SK-N-MC (cell line): Measurements from ENCODE around the gene MTCL1.

Experiments
- DNase-seq: peaks from one replicate; pipeline ENCODE4 v3.0.0-alpha.2; 2011; ENCODE audit warnings: low read depth, low spot score
- H3K27ac ChIP-seq: fragments of 200-600 bp; sonication (generic); 2 replicates; pipeline ENCODE4 v1.5.1; 2016; ENCODE audit warnings: mixed run types
- H3K36me3 ChIP-seq: fragments of 200-600 bp; sonication (generic); 2 replicates; pipeline ENCODE4 v1.6.1; 2017; ENCODE audit warnings: antibody characterized with exemption, low read length, mixed read lengths; ENCODE audit not compliant: insufficient read depth
- H3K4me3 ChIP-seq: fragments of 200-600 bp; sonication (generic); 2 replicates; pipeline ENCODE4 v1.5.1; 2016
- H3K9ac ChIP-seq: fragments of 200-600 bp; sonication (generic); 2 replicates; pipeline ENCODE4 v1.8.0; 2017; ENCODE audit warnings: mixed run types, mixed read lengths; ENCODE audit not compliant: insufficient read length
- H3K9me3 ChIP-seq: fragments of 200-600 bp; sonication (generic); 2 replicates; pipeline ENCODE4 v1.6.1; 2017; ENCODE audit warnings: low read depth, mild to moderate bottlenecking, antibody characterized with exemption, low read length, moderate library complexity, mixed read lengths
- EZH2 ChIP-seq: fragments of 200-600 bp; sonication (generic); IDR thresholded peaks from one replicate; pipeline ENCODE4 v1.6.1; 2017; ENCODE audit warnings: antibody characterized with exemption
- FOXP2 ChIP-seq: optimal IDR thresholded peaks from 2 replicates; pipeline ENCODE3; 2011; ENCODE audit warnings: mild to moderate bottlenecking, moderate library complexity; ENCODE audit not compliant: insufficient read depth; ENCODE audit errors: extremely low read length, control extremely low read depth
- POLR2AphosphoS5 ChIP-seq: IDR thresholded peaks from 2 replicates; pipeline ENCODE4 v1.6.1; 2012; ENCODE audit warnings: mild to moderate bottlenecking, low read depth, low read length, borderline replicate concordance

The MTCL1 gene

DNA sequence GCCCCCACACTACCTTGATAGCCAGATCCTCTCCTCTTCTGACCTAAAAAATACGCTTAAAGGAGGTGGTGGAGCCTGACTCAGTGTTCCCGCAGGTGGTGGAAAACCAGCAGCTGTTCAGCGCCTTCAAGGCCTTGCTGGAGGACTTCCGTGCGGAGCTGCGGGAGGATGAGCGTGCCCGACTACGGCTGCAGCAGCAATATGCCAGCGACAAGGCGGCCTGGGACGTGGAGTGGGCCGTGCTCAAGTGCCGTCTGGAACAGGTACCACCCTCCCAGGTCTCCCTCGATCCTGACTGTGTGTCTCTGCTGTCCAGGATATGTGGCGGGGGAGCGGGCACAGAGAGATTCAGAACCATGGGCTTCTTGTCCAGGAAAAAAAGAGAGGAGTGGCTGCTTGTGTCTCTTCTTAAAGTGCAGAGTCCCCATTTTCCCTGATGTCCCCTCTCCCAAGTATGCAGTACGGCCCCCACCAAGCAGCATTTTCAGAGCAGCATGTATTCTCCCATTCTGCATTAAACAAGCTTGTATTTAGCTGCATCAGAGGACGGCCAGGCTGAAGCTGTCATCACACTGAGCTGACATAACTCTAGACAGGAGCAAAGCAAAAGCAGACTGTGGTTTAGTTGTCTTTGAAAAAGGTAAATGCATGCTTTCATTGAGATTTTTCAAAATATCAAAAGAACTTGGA, 101.6 kb downstream of the MTCL1 start:
- Histone ChIP-seq H3K9me3 (no peaks in the 10 kb centered on the region), H3K36me3 (no peaks in the 10 kb centered on the region), H3K27ac (no peak overlapping the region), H3K4me3 (no peak overlapping the region), H3K9ac (no peak overlapping the region)
- DNase-seq, result no peak
- no peak for TF ChIP-seq EZH2
- TF ChIP-seq POLR2AphosphoS5, result no peak
- TF ChIP-seq FOXP2, result no peak

GRCh38 chr18:8807488-8807805, 102.1 kb downstream of the MTCL1 start:
- Histone ChIP-seq H3K9ac (no peak overlapping the region), H3K36me3 (no peaks in the 10 kb centered on the region), H3K9me3 (no peaks in the 10 kb centered on the region), H3K27ac (no peak overlapping the region), H3K4me3 (no peak overlapping the region)
- no peak for DNase-seq
- TF ChIP-seq FOXP2, result no peak
- TF ChIP-seq EZH2, result no peak
- TF ChIP-seq POLR2AphosphoS5, result no peak

DNA sequence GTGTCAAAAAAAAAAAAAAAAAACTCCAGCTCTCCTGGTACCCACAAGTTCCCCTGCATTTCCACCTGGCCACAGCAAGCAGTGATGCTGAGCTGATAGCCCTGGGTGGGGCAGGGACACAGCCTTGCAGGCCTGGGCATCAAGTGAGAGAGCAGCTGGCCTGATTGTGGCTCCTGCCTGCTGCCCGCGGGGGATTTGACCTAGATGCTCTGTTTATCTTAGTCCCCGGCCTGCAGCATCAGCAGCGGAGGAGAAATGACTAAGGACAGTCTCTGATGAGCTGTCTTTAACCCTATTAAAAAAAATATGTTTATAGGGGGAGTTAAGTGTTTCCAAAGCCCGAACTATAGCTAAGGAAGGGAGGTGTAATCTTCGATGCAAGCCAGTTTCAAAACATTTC, 102.6 kb downstream of the MTCL1 start:
- no peak for DNase-seq
- TF ChIP-seq FOXP2 (no peak), POLR2AphosphoS5 (no peak), EZH2 (no peak)
- no peak overlapping the region for H3K27ac ChIP-seq
- no peak overlapping the region for H3K9ac ChIP-seq
- no peaks in the 10 kb centered on the region for H3K36me3 ChIP-seq
- H3K4me3 ChIP-seq, result no peak overlapping the region
- no peaks in the 10 kb centered on the region for H3K9me3 ChIP-seq

- Histone ChIP-seq H3K36me3 (no peaks in the 10 kb centered on the region), H3K9ac (no peak overlapping the region), H3K4me3 (no peak overlapping the region), H3K9me3 (no peaks in the 10 kb centered on the region), H3K27ac (no peak overlapping the region)
- DNase-seq, result no peak
- TF ChIP-seq EZH2 (no peak), FOXP2 (no peak), POLR2AphosphoS5 (no peak)
Observed at GRCh38 chr18:8809514-8809913, 104.2 kb downstream of the MTCL1 start.

- Histone ChIP-seq H3K36me3 (no peaks in the 10 kb centered on the region), H3K4me3 (no peak overlapping the region), H3K9me3 (no peaks in the 10 kb centered on the region), H3K27ac (no peak overlapping the region), H3K9ac (no peak overlapping the region)
- no peak for TF ChIP-seq FOXP2
- TF ChIP-seq EZH2, result no peak
- TF ChIP-seq POLR2AphosphoS5, result no peak
- DNase-seq, result no peak
Observed at GRCh38 chr18:8810157-8810556, 104.8 kb downstream of the MTCL1 start.

DNA sequence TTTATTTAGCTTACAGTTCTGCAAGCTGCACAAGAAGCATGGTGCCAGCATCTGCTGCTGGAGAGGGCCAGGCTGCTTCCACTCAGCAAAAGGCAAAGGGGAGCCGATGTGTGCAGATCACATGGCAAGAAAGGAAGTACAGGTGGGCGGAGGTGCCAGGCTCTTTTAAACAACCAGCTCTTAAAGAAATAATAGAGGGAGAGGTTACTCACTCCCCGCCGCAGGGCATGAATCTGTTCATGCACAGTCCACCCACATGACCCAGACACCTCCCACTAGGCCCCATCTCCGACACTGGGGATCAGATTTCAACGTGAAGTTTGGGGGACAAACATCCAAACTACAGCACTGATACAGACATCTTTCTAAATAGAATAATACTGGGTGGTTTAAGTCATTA, 105.8 kb downstream of the MTCL1 start:
- Histone ChIP-seq H3K9ac (no peak overlapping the region), H3K36me3 (no peaks in the 10 kb centered on the region), H3K4me3 (no peak overlapping the region), H3K9me3 (no peaks in the 10 kb centered on the region), H3K27ac (no peak overlapping the region)
- TF ChIP-seq POLR2AphosphoS5 (no peak), EZH2 (no peak)
- no peak for DNase-seq

GRCh38 chr18:8812631-8813030, 107.3 kb downstream of the MTCL1 start:
- H3K27ac ChIP-seq, result no peak overlapping the region
- H3K36me3 ChIP-seq, result no peaks in the 10 kb centered on the region
- H3K4me3 ChIP-seq, result no peak overlapping the region
- TF ChIP-seq POLR2AphosphoS5 (no peak), EZH2 (no peak), FOXP2 (no peak)
- H3K9ac ChIP-seq, result no peak overlapping the region
- DNase-seq, result no peak
- no peaks in the 10 kb centered on the region for H3K9me3 ChIP-seq

DNA sequence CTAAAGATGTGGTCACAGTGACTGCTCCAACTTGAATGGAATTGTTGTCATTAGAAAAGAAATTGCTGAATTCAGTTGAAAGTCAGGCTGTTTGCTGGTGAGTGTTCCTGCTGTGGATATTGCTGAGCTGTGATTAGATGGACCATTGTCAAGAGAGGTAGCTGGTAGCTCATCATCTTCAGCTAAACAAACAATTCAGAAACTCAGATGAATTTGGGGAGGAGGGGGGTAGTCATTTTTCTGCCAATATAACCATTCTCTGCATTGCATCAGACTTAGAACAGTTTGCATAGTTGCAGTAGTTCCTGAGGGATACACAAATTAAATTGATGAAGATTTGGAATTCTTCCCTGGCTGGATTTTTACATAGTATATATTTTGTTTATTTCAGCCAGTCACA, 108.3 kb downstream of the MTCL1 start:
- no peak overlapping the region for H3K9ac ChIP-seq
- H3K36me3 ChIP-seq, result no peaks in the 10 kb centered on the region
- no peak for TF ChIP-seq POLR2AphosphoS5
- TF ChIP-seq FOXP2, result no peak
- no peak for TF ChIP-seq EZH2
- H3K4me3 ChIP-seq, result no peak overlapping the region
- H3K27ac ChIP-seq, result no peak overlapping the region
- DNase-seq, result no peak
- H3K9me3 ChIP-seq, result no peaks in the 10 kb centered on the region

DNA sequence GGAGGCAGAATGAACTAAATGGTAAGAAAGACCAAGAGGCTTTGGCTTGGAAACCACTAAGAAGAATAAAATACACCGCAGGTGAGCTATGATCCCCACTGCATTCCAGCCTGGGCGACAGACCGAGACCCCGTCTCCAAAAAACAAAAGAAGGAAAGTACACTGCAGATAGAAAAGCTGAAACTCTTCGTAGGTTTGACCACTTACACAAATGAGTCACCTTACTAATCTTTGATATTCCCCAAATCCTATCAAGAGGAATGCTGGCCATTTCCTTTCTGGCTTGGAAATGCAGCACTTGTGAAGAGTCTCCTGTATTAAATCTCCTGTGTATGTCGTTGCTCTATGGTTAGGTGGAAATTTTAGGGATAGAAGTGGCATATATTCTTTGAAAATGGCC, 108.8 kb downstream of the MTCL1 start:
- H3K9ac ChIP-seq, result no peak overlapping the region
- TF ChIP-seq EZH2 (no peak), FOXP2 (no peak), POLR2AphosphoS5 (no peak)
- no peaks in the 10 kb centered on the region for H3K9me3 ChIP-seq
- no peak for DNase-seq
- no peaks in the 10 kb centered on the region for H3K36me3 ChIP-seq
- H3K27ac ChIP-seq, result no peak overlapping the region
- H3K4me3 ChIP-seq, result no peak overlapping the region
